Glutamatergic neuron (in vitro differentiated cells): ENCODE measurements around the gene DCAF8. TPM values are rescaled to one million over a fixed set of nuclear protein-coding genes. Genes with fewer than 3 reads are reported as not detected.

Experiments
- DNase-seq: peaks from one replicate; pipeline ENCODE4 v3.0.0; 2022
- H3K27ac Mint-ChIP-seq: one replicate; pipeline ENCODE4 v1.8.0; 2020; ENCODE audit warnings: mild to moderate bottlenecking, mixed read lengths, inconsistent platforms; ENCODE audit not compliant: unreplicated experiment
- H3K27me3 Mint-ChIP-seq: one replicate; pipeline ENCODE4 v1.8.0; 2020; ENCODE audit warnings: mild to moderate bottlenecking, moderate library complexity, mixed read lengths, inconsistent platforms; ENCODE audit not compliant: unreplicated experiment
- H3K36me3 Mint-ChIP-seq: one replicate; pipeline ENCODE4 v1.8.0; 2020; ENCODE audit warnings: mild to moderate bottlenecking, mixed read lengths, inconsistent platforms; ENCODE audit not compliant: unreplicated experiment
- H3K4me1 Mint-ChIP-seq: one replicate; pipeline ENCODE4 v1.8.0; 2020; ENCODE audit warnings: mild to moderate bottlenecking, low read depth, mixed read lengths, inconsistent platforms; ENCODE audit not compliant: unreplicated experiment
- H3K4me3 Mint-ChIP-seq: one replicate; pipeline ENCODE4 v1.8.0; 2020; ENCODE audit warnings: mild to moderate bottlenecking, mixed read lengths, inconsistent platforms; ENCODE audit not compliant: unreplicated experiment
- H3K9me3 Mint-ChIP-seq: one replicate; pipeline ENCODE4 v1.8.0; 2020; ENCODE audit warnings: mild to moderate bottlenecking, moderate library complexity, mixed read lengths, inconsistent platforms; ENCODE audit not compliant: unreplicated experiment
- CTCF ChIP-seq: fragments of 200-600 bp; sonication (generic); IDR thresholded peaks from one replicate; pipeline ENCODE4 v1.5.0; 2021; ENCODE audit not compliant: partially characterized antibody, unreplicated experiment
- total RNA-seq: library from RNA; stranded (reverse); fragmentation: NEBNext Ultra II Directional; extraction: Animal tissue kit (Norgen Biotek cat#: 25700); gene quantifications from one replicate; pipeline ENCODE4 v1.2.1, GENCODE V29; 2021; ENCODE audit not compliant: unreplicated experiment

The DCAF8 gene
- total RNA-seq, 1 donor from 2014 or later, result 146 TPM

GRCh38 chr1:160307118-160307791, 44.9 kb upstream of the DCAF8 start:
- TF ChIP-seq CTCF, result no peak
- no peak overlapping the region for H3K27ac Mint-ChIP-seq
- peaks cover 16% of the 10 kb centered on the region for H3K4me1 Mint-ChIP-seq
- H3K9me3 Mint-ChIP-seq, result no peaks in the 10 kb centered on the region
- peaks cover 2% of the 10 kb centered on the region for H3K27me3 Mint-ChIP-seq
- no peak overlapping the region for H3K4me3 Mint-ChIP-seq
- DNase-seq, result peak; percentile 27
- H3K36me3 Mint-ChIP-seq, result peaks cover 4% of the 10 kb centered on the region

- no peak overlapping the region for H3K4me3 Mint-ChIP-seq
- no peak for DNase-seq
- peaks cover 2% of the 10 kb centered on the region for H3K27me3 Mint-ChIP-seq
- H3K9me3 Mint-ChIP-seq, result no peaks in the 10 kb centered on the region
- H3K4me1 Mint-ChIP-seq, result no peaks in the 10 kb centered on the region
- no peak for TF ChIP-seq CTCF
- H3K27ac Mint-ChIP-seq, result peak overlapping the region; percentile 12
- H3K36me3 Mint-ChIP-seq, result no peaks in the 10 kb centered on the region
These were observed 37.8 kb upstream of the DCAF8 start for GRCh38 chr1:160300173-160300572.

GRCh38 chr1:160296036-160296435, 33.7 kb upstream of the DCAF8 start:
- Mint-ChIP-seq H3K36me3 (no peaks in the 10 kb centered on the region), H3K27me3 (peaks cover 3% of the 10 kb centered on the region), H3K27ac (no peak overlapping the region), H3K4me1 (peaks cover 4% of the 10 kb centered on the region), H3K4me3 (no peak overlapping the region), H3K9me3 (no peaks in the 10 kb centered on the region)
- no peak for TF ChIP-seq CTCF
- no peak for DNase-seq

GRCh38 chr1:160293020-160293968, 30.9 kb upstream of the DCAF8 start:
- Mint-ChIP-seq H3K36me3 (no peaks in the 10 kb centered on the region), H3K4me1 (peaks cover 12% of the 10 kb centered on the region), H3K27ac (peak overlapping the region; percentile 33), H3K27me3 (peaks cover 5% of the 10 kb centered on the region), H3K4me3 (no peak overlapping the region), H3K9me3 (peaks cover 2% of the 10 kb centered on the region)
- no peak for TF ChIP-seq CTCF
- no peak for DNase-seq
